Measurements from ENCODE around the gene SLC25A21. TPM values are rescaled to one million over a fixed set of nuclear protein-coding genes. Genes with fewer than 3 reads are reported as not detected.

SLC25A21 gene
- total and polyA plus RNA-seq, 2 of the 13 experiments (the other 11 are each of a cell fraction or from before 2014, with no cell fraction given) = 1.9 to 2.9 TPM

DNA sequence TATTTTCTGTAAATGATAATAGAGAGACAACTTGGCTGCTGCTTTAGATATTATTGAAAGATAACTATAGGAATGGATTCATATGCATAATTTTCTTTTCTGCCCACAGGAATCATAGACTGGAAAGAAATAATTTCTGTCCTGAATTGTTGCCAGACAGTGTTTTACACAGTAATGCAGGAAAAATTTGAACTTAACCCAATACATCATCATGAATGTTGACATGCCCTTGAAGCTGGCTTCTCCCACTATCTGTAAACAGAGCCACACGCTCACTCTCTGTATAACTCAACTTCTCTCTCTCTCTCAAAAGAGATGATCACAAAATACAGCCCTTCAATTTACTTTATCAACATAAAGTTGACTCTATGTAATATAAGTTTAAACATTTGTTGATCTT, 454.2 kb downstream of the SLC25A21 start (continued):
- TF ChIP-seq AHDC1 (CRISPR knock-in tag; IDR thresholded peaks at IDR 0.05; ENCODE audit: borderline replicate concordance) (peak; percentile 54; the same call in 1 of the 2 replicates), TIGD3 (CRISPR knock-in tag; IDR thresholded peaks at IDR 0.05; ENCODE audit: borderline replicate concordance) (no peak), STAG1 (CRISPR knock-in tag; IDR thresholded peaks at IDR 0.05) (no peak), ZFP36L1 (CRISPR knock-in tag; IDR thresholded peaks at IDR 0.05) (0 out of 2 replicates have a peak, but pooled peaks have one; percentile 29), SNRNP70 (IDR thresholded peaks at IDR 0.05; ENCODE audit: low read depth, low read length) (no peak), U2AF1 (optimal IDR thresholded peaks at IDR 0.05; ENCODE audit: low read depth, low read length) (no peak), RARA (CRISPR knock-in tag; IDR thresholded peaks at IDR 0.05) (peak; percentile 81), SOX13 (IDR thresholded peaks at IDR 0.05) (no peak), SOX13 (CRISPR knock-in tag; conservative IDR thresholded peaks at IDR 0.05 in 1 of 2, IDR thresholded peaks at IDR 0.05 in 1 of 2) (peak in 1 of 2 experiments; percentile 37; a peak in 1 of 4 replicates), ZNF431 (CRISPR knock-in tag; IDR thresholded peaks at IDR 0.05; ENCODE audit: borderline replicate concordance, low read depth) (no peak), RCOR2 (CRISPR knock-in tag; IDR thresholded peaks at IDR 0.05) (0 out of 2 replicates have a peak, but pooled peaks have one; percentile 42), ZMYM2 (CRISPR knock-in tag; IDR thresholded peaks at IDR 0.05) (no peak), SAFB2 (CRISPR knock-in tag; IDR thresholded peaks at IDR 0.05; ENCODE audit: borderline replicate concordance, low read depth) (no peak), ZNF878 (CRISPR knock-in tag; IDR thresholded peaks at IDR 0.05) (no peak), FOXA1 (IDR thresholded peaks at IDR 0.05) (no peak), FOXA1 (CRISPR knock-in tag; IDR thresholded peaks at IDR 0.05) (peak; percentile 84), FOXO1 (CRISPR knock-in tag; IDR thresholded peaks at IDR 0.05) (peak; percentile 49; the same call in 1 of the 2 replicates)
- TF ChIP-seq, protein P1, sequence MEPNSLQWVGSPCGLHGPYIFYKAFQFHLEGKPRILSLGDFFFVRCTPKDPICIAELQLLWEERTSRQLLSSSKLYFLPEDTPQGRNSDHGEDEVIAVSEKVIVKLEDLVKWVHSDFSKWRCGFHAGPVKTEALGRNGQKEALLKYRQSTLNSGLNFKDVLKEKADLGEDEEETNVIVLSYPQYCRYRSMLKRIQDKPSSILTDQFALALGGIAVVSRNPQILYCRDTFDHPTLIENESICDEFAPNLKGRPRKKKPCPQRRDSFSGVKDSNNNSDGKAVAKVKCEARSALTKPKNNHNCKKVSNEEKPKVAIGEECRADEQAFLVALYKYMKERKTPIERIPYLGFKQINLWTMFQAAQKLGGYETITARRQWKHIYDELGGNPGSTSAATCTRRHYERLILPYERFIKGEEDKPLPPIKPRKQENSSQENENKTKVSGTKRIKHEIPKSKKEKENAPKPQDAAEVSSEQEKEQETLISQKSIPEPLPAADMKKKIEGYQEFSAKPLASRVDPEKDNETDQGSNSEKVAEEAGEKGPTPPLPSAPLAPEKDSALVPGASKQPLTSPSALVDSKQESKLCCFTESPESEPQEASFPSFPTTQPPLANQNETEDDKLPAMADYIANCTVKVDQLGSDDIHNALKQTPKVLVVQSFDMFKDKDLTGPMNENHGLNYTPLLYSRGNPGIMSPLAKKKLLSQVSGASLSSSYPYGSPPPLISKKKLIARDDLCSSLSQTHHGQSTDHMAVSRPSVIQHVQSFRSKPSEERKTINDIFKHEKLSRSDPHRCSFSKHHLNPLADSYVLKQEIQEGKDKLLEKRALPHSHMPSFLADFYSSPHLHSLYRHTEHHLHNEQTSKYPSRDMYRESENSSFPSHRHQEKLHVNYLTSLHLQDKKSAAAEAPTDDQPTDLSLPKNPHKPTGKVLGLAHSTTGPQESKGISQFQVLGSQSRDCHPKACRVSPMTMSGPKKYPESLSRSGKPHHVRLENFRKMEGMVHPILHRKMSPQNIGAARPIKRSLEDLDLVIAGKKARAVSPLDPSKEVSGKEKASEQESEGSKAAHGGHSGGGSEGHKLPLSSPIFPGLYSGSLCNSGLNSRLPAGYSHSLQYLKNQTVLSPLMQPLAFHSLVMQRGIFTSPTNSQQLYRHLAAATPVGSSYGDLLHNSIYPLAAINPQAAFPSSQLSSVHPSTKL (CRISPR knock-in tag; IDR thresholded peaks at IDR 0.05) = peak; percentile 86
- TF ChIP-seq, protein P2, sequence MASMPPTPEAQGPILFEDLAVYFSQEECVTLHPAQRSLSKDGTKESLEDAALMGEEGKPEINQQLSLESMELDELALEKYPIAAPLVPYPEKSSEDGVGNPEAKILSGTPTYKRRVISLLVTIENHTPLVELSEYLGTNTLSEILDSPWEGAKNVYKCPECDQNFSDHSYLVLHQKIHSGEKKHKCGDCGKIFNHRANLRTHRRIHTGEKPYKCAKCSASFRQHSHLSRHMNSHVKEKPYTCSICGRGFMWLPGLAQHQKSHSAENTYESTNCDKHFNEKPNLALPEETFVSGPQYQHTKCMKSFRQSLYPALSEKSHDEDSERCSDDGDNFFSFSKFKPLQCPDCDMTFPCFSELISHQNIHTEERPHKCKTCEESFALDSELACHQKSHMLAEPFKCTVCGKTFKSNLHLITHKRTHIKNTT (CRISPR knock-in tag; IDR thresholded peaks at IDR 0.05) = no peak
